GM12891 (cell line): ENCODE data around the gene SLC2A11.

Experiments used
- DNase-seq: peaks from one replicate; pipeline ENCODE4 v3.0.0; 2011; ENCODE audit warnings: low spot score; ENCODE audit not compliant: insufficient read length
- FAIRE-seq: peaks from 2 replicates; lab custom pipeline; 2011; peaks lifted over from hg19 to GRCh38; lab: Jason Lieb, UNC
- PAX5 ChIP-seq: IDR thresholded peaks from 2 replicates; pipeline ENCODE4 v1.6.1; 2011; ENCODE audit warnings: low read length, moderate library complexity, mild to moderate bottlenecking; ENCODE audit not compliant: insufficient read depth, severe bottlenecking
- POLR2A ChIP-seq: IDR thresholded peaks from 2 replicates; pipeline ENCODE4 v1.6.1; 2011; ENCODE audit warnings: low read depth, low read length, control low read depth
- POLR2AphosphoS5 ChIP-seq: IDR thresholded peaks from 2 replicates; pipeline ENCODE4 v1.6.1; 2011; ENCODE audit warnings: low read depth, low read length, control low read depth
- POU2F2 ChIP-seq: IDR thresholded peaks from 2 replicates; pipeline ENCODE4 v1.6.1; 2011; ENCODE audit warnings: low read depth, mild to moderate bottlenecking, control low read depth, low read length, moderate library complexity
- SPI1 ChIP-seq: IDR thresholded peaks from 2 replicates; pipeline ENCODE4 v1.6.1; 2011; ENCODE audit warnings: low read depth, low read length, control low read depth
- TAF1 ChIP-seq: IDR thresholded peaks from 2 replicates; pipeline ENCODE4 v1.6.1; 2011; ENCODE audit warnings: low read depth, low read length, control low read depth

Gene SLC2A11

DNA sequence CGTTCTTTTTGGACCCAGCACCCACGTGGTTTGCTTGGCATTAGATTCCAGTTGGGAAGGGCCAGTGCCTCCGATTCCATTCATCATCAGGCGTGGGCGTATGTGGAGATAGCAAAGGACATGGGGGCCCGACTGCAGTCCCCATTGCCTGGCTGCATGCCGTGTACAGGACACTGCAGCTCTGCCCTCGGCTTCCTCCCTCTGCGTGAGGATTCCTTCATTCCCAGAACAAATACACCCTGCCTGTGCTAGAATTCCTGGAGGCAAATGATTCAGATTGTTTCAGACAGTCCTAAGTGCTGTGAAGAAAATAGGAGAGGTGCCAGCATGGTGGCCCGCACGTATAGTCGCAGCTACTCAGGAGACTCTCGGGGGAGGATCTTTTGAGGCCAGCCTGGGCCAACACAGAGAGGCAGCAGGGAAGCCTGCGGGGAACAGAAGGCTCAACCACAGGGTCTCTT, 34.3 kb upstream of the SLC2A11 start:
- DNase-seq (no peak), FAIRE-seq (no peak)
- TF ChIP-seq TAF1: no peak
- TF ChIP-seq POU2F2: no peak
- TF ChIP-seq SPI1: no peak
- TF ChIP-seq PAX5: no peak
- TF ChIP-seq POLR2AphosphoS5: no peak
- no peak for TF ChIP-seq POLR2A

DNA sequence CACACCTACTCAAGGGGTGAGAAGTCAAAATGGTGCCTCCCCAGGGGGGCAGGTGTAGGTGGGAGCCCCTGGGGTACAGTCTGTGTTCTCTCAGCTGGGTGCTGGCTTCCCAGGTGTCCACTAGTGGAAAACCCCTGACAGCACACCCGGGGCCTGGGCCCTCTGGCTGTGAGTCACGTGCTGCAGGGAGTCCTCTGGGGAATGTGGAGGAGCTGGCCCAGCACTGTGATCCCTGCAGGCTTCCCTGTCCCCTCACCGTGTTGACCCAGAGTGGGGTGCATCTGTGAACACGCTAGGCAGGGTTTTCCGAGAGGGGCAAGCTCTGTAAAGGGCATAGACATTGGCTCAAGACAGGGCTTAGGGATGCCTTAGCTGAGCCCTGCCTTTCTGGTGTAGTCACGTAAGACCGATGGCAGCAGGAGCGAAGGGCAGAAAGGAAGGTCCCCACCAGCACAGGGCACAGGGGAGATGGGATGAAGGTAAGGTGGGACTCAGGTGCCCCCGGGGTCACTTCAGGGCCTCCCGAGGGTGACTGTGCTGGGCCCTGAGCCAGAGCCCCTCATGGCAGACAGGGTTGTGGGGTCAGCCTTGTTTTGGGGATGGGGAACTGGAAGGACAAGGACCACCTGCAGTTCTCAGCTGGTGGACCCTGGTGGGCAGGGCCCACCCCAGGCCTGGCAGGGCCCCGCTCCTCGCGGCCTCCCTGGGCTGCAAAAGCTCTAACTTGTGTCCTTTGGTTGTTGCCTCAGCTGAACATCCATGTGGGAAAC, 33.0 kb upstream of the SLC2A11 start:
- FAIRE-seq (no peak), DNase-seq (no peak)
- TF ChIP-seq TAF1: no peak

- DNase-seq: no peak
- TF ChIP-seq POLR2AphosphoS5 (no peak), POU2F2 (no peak), POLR2A (no peak), TAF1 (no peak), SPI1 (no peak), PAX5 (no peak)
- no peak for FAIRE-seq
These were observed 32.3 kb upstream of the SLC2A11 start for GRCh38 chr22:23825246-23825905.

GRCh38 chr22:23826510-23827350, 30.9 kb upstream of the SLC2A11 start:
- DNase-seq: no peak
- TF ChIP-seq POLR2A (no peak), POU2F2 (no peak), POLR2AphosphoS5 (no peak), PAX5 (no peak), SPI1 (no peak), TAF1 (no peak)
- FAIRE-seq: no peak

DNA sequence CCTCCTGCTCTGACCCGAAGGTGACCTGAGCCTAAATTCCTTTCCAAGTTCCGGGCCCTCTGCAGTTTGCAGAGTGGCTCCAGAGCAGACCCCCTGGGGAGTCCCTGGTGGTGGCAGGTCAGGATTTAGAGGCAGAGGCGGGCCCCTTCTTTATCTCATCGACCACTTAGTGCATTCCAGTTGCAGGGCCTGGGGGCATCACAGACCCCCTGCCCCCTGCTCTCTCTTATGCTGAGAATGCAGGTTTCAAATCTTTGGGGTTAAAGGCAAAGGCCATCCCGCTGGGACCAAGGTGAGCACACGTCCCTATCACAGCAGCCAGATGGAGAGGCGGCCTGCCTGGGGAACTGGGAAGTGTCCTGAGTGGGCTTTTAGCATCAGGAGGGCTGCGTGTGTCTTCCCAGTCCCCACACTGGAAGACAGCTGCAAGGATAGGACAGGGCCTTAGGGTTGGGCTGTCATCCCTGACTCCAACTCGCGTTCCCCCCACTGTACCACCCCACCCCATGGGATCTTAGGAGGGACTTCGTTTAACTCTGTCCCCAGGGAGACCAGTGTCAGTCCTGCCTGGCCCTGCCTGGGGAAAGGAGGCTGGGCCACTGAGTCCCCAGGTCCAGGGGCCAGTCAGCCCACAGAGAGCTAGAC, 30.2 kb upstream of the SLC2A11 start:
- TF ChIP-seq POLR2AphosphoS5: no peak
- no peak for TF ChIP-seq SPI1
- no peak for TF ChIP-seq PAX5
- TF ChIP-seq POU2F2: no peak
- TF ChIP-seq POLR2A: no peak
- TF ChIP-seq TAF1: no peak
- no peak for FAIRE-seq
- no peak for DNase-seq

GRCh38 chr22:23828800-23829680, 28.6 kb upstream of the SLC2A11 start:
- FAIRE-seq: no peak
- DNase-seq: no peak
- TF ChIP-seq POLR2A: no peak
- no peak for TF ChIP-seq PAX5
- no peak for TF ChIP-seq POU2F2
- no peak for TF ChIP-seq POLR2AphosphoS5
- no peak for TF ChIP-seq SPI1
- TF ChIP-seq TAF1: no peak

DNA sequence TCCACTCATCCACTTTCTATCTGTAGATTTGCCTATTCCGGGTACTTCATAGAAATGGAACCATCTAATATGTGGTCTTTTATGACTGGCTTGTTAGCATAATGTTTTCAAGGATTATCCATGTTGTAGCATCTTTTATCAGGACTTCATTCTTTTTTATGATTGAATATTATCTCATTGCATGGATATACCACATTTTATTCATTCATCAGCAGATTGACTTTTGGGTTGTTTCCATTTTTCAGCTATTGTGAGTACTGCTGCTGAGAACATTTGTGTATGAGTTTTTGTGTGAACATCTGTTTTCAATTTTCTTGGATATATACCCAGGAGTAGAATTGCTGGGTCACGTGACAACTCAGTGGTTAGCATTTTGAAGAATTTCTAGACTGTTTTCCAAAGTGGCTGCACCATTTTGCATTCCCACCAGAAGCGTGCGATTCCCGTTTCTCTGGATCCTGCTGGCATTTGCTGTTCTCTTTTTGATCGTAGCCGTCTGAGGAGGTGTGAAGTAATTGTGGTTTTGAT, 27.8 kb upstream of the SLC2A11 start:
- TF ChIP-seq PAX5 (no peak), SPI1 (no peak), TAF1 (no peak), POU2F2 (no peak), POLR2A (no peak), POLR2AphosphoS5 (no peak)
- FAIRE-seq: no peak
- no peak for DNase-seq

GRCh38 chr22:23831261-23831660, 26.4 kb upstream of the SLC2A11 start:
- DNase-seq (no peak), FAIRE-seq (no peak)
- TF ChIP-seq POLR2A (no peak), SPI1 (no peak)

DNA sequence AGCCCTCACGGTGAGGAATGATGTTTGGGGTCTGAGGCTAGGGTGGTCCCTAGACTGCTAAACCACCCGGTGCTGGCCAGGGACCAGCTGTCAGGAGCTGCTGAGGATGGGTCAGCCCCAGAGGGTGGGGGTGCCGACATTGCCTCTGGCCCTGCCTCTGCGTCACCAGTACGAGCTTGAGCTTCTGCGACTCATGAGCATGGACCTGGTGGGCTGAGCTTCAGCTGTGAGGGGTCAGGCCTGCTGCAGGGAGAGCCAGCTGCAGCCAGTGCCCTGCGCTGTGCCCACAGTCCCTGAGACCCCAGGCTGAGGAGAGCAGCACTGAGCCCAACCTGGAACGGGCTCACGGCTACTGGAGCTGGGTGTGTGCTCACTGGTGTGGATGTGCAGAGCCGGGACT, 25.9 kb upstream of the SLC2A11 start:
- TF ChIP-seq PAX5 (no peak), SPI1 (no peak), POLR2A (no peak), TAF1 (no peak), POU2F2 (no peak), POLR2AphosphoS5 (no peak)
- DNase-seq: no peak
- FAIRE-seq: no peak
